Left lung (tissue), 10 donors: ENCODE measurements around the gene ERAS. TPM values are rescaled to one million over a fixed set of nuclear protein-coding genes. Genes with fewer than 3 reads are reported as not detected.

Experiments used
- ATAC-seq: fragments of 200-7000 bp; cut with Tn5 transposase; one replicate; pipeline ENCODE4 v1.9.1; 2020; ENCODE audit warnings: moderate library complexity
- DNase-seq, 4 donors: peaks; one replicate each; pipeline ENCODE4 v3.0.0-alpha.2; 2013 to 2020
- H3K27ac ChIP-seq, 2 donors: fragments of 200-600 bp; sonication (generic) in 1 of 2; one replicate each; pipeline versions ENCODE4 v1.5.0 to v1.8.0; 2020 to 2021
- H3K27me3 ChIP-seq, 2 donors: fragments of 200-600 bp; sonication (generic) in 1 of 2; one replicate each; pipeline versions ENCODE4 v1.5.0 to v1.8.0; 2020 to 2021
- H3K36me3 ChIP-seq, 2 donors: fragments of 200-600 bp; sonication (generic) in 1 of 2; one replicate each; pipeline versions ENCODE4 v1.5.0 to v1.8.0; 2020 to 2021
- H3K4me1 ChIP-seq, 2 donors: fragments of 200-600 bp; one replicate each; pipeline ENCODE4 v1.8.0; 2021
- H3K4me3 ChIP-seq, 2 donors: fragments of 200-600 bp; sonication (generic) in 1 of 2; one replicate each; pipeline versions ENCODE4 v1.5.0 to v1.8.0; 2020 to 2021; ENCODE audit warnings: mild to moderate bottlenecking in 1 of 2
- H3K9me3 ChIP-seq, 2 donors: fragments of 200-600 bp; sonication (generic) in 1 of 2; one replicate each; pipeline versions ENCODE4 v1.5.0 to v1.8.0; 2020 to 2021
- intact Hi-C, 2 donors: fragments of 100-400 bp; cut with DNase I; formaldehyde crosslinking; loops; one replicate each; pipeline versions ENCODE4 v1.11.2 to v1.14.2; 2022
- polyA plus RNA-seq, 6 donors: library from polyadenylated mRNA; unstranded; fragments of 120-200 nt; gene quantifications; one replicate each; pipeline ENCODE4 v1.2.1, GENCODE V29; 2013; ENCODE audit not compliant: insufficient read length in 6 of 6
- total RNA-seq, 2 donors: library from RNA; stranded (reverse); fragmentation: NEBNext Ultra II Directional; extraction: Animal tissue kit (Norgen Biotek cat#: 25700); gene quantifications; one replicate each; pipeline ENCODE4 v1.2.1, GENCODE V29; 2021
- TF ChIP-seq, protein P1 (sequence below), 2 donors: fragments of 200-600 bp; sonication (generic) in 1 of 2; IDR thresholded peaks; one replicate each; pipeline versions ENCODE4 v1.5.0 to v1.8.0; 2021; ENCODE audit warnings: antibody characterized with exemption in 2 of 2
- donor health status: DM: no; HTN: yes; CAD: no.
- donor health status: DM: no; HTN: no; CAD: no.

The ERAS gene
- total and polyA plus RNA-seq, 8 donors, result 0.14 to 0.52 (median 0.26) TPM; not detected in 3

DNA sequence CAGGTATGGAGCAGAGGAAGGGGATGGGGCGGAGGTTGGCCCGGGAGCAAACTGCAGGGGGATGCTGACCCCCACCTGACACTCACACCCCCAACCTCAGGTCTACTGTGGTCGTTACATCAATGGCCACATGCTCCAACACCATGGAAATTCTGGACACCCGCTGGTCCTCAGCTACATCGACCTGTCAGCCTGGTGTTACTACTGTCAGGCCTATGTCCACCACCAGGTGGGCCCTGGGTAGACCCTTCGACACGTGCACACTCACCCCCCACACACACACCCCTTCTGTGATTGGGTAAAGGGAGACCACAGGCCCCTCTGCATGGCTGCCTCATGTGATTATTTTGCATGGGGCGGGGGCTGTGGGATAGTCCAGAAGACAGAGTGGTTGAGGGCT is 2.2 kb upstream of the ERAS start:
- no peaks in the 10 kb centered on the region for H3K4me1 ChIP-seq
- H3K27ac ChIP-seq, result no peak overlapping the region
- ATAC-seq, result no peak
- intact Hi-C loops, result no loop called here
- TF ChIP-seq, protein P1, sequence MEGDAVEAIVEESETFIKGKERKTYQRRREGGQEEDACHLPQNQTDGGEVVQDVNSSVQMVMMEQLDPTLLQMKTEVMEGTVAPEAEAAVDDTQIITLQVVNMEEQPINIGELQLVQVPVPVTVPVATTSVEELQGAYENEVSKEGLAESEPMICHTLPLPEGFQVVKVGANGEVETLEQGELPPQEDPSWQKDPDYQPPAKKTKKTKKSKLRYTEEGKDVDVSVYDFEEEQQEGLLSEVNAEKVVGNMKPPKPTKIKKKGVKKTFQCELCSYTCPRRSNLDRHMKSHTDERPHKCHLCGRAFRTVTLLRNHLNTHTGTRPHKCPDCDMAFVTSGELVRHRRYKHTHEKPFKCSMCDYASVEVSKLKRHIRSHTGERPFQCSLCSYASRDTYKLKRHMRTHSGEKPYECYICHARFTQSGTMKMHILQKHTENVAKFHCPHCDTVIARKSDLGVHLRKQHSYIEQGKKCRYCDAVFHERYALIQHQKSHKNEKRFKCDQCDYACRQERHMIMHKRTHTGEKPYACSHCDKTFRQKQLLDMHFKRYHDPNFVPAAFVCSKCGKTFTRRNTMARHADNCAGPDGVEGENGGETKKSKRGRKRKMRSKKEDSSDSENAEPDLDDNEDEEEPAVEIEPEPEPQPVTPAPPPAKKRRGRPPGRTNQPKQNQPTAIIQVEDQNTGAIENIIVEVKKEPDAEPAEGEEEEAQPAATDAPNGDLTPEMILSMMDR (IDR thresholded peaks at IDR 0.05), result no peak
- no peak for DNase-seq
- no peaks in the 10 kb centered on the region for H3K9me3 ChIP-seq
- no peak overlapping the region for H3K4me3 ChIP-seq
- H3K27me3 ChIP-seq, result peaks cover 0 to 20% of the 10 kb centered on the region in 2 donors
- H3K36me3 ChIP-seq, result peaks cover 0 to 48% of the 10 kb centered on the region in 2 donors

DNA sequence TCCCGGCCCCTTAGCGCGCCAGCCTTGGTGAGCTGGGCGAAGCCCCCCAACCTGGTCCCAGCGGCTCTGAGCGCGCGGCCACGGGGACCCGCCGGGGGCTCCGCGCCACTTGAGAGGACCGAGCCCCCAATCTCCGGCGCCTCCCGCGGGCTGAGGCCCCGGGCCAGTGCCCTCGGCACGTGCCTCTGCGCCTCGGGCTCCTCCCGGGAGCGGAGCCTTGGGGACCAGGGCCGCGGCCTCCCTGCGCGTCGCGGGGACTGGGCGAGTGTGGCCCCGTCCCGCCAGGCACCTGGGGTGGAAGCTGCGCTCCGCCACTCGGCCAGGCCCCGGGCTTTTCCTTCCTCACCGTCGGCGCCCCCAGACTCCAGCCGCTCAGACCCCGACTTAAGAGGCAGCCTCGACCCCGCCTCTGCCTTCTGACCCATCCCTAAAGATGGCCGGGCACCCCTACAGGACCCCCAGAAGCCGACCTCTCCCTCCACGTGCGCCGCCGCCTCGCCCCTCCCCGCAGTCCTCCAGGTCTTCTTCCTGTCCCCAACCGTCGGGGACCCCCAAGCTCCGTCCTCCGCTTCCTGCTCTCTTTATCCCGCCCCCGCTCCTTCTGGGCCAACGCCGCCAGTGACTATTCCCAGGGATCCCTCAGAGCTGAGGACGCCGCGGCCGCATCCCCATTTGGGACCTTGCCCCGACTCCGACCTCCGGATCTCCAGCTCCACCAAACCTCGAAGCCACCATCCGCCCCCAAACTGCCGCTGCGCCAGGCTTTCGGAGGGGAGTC is 752 bp downstream of the ERAS start:
- no peak overlapping the region for H3K4me3 ChIP-seq
- peaks cover 0 to 38% of the 10 kb centered on the region in 2 donors for H3K27me3 ChIP-seq
- intact Hi-C loops, result no loop called here
- ATAC-seq, result no peak
- no peak for DNase-seq
- H3K4me1 ChIP-seq, result no peaks in the 10 kb centered on the region
- peaks cover 0 to 27% of the 10 kb centered on the region in 2 donors for H3K36me3 ChIP-seq
- TF ChIP-seq, protein P1 (IDR thresholded peaks at IDR 0.05), result no peak
- H3K9me3 ChIP-seq, result no peaks in the 10 kb centered on the region
- H3K27ac ChIP-seq, result no peak overlapping the region

DNA sequence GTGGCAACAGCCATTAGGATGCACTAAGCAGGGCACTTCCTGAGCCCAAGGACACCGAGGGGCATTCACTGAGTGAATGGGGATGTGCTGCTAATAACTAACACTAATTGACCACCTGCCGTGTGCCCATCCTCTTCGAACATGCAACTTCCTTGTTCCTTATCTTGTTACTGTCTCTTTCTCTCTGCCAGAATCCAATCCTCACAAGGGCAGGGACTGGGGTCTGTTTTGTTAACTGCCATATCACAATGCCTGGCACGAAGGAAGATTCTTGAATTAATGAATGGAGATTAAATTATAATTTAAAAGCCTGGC is 1.3 kb downstream of the ERAS start:
- ATAC-seq (no peak), DNase-seq (no peak)
- TF ChIP-seq, protein P1 (IDR thresholded peaks at IDR 0.05), result no peak
- Histone ChIP-seq H3K27me3 (peaks cover 0 to 43% of the 10 kb centered on the region in 2 donors), H3K4me3 (no peak overlapping the region), H3K9me3 (no peaks in the 10 kb centered on the region), H3K27ac (no peak overlapping the region), H3K36me3 (peaks cover 0 to 23% of the 10 kb centered on the region in 2 donors), H3K4me1 (no peaks in the 10 kb centered on the region)
- intact Hi-C loops, result no loop called here

DNA sequence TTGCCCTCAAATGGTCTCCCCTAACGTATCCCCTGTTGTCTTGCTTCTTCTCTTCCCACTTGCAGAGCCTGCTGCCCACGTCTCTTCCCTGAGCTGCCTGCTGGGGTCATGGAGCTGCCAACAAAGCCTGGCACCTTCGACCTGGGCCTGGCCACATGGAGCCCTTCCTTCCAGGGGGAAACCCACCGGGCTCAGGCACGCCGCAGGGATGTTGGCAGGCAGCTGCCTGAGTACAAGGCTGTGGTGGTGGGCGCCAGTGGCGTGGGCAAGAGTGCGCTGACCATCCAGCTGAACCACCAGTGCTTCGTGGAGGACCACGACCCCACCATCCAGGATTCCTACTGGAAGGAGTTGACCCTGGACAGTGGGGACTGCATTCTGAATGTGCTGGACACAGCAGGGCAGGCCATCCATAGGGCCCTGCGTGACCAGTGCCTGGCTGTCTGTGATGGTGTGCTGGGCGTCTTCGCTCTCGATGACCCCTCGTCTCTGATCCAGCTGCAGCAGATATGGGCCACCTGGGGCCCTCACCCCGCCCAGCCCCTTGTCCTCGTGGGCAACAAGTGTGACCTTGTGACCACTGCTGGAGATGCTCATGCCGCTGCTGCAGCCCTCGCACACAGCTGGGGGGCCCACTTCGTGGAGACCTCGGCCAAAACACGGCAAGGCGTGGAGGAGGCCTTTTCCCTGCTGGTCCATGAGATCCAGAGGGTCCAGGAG is 2.9 kb downstream of the ERAS start:
- Histone ChIP-seq H3K4me1 (no peaks in the 10 kb centered on the region), H3K36me3 (peaks cover 0 to 9% of the 10 kb centered on the region in 2 donors), H3K9me3 (no peaks in the 10 kb centered on the region), H3K27ac (no peak overlapping the region), H3K27me3 (peaks cover 4 to 59% of the 10 kb centered on the region in 2 donors), H3K4me3 (no peak overlapping the region)
- no peak for ATAC-seq
- DNase-seq, result no peak
- TF ChIP-seq, protein P1 (IDR thresholded peaks at IDR 0.05), result no peak
- intact Hi-C loops, result no loop called here

DNA sequence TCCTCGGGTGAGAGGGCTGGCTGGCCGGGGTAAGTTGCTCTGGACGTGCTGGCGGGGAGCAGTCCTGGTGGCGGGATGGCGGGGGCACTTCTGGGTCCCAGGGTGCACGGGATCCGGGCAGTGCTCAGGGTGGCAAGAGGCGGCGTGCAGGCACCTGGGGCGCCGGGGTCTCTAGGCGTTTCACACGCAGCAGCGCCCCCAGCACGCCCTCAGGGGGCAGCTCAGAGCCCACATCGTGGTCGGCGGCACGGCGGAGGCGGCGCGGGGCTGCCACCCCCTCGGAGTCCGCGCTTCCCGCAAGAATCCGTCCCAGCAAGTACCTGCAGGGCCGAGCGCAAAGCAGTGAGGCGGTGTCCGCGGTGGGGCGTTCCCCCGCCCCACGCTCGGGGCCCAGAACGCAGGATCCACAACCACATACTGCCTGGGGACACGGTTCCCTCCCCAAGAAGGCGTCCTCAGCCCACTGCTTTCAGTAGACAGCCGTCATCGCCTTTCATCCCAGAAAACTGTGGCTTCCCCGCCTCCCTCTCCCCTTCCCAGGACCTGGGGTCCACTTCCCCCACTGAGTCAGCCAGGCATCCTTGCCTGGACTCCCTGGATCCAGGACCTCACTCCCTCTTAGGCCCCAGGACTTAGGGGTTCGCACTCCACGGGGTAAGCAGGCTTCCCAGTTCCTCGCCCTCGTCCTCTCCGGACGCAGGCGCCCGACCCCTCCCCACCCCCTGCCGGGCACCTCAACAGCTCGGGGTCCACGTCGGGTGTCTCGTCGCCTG is 5.0 kb downstream of the ERAS start:
- TF ChIP-seq, protein P1 (IDR thresholded peaks at IDR 0.05), result no peak
- Histone ChIP-seq H3K36me3 (no peaks in the 10 kb centered on the region), H3K9me3 (no peaks in the 10 kb centered on the region), H3K4me3 (no peak overlapping the region), H3K4me1 (peaks cover 0 to 4% of the 10 kb centered on the region in 2 donors), H3K27me3 (peaks cover 8 to 72% of the 10 kb centered on the region in 2 donors), H3K27ac (no peak overlapping the region)
- intact Hi-C loops, result no loop called here
- DNase-seq (no peak), ATAC-seq (no peak)
